K562 (cell line): Measurements from ENCODE around the gene RITA1. TPM values are rescaled to one million over a fixed set of nuclear protein-coding genes. Genes with fewer than 3 reads are reported as not detected.

Experiments
- BCOR ChIP-seq: fragments of 450-650 bp; IDR thresholded peaks from 2 replicates; pipeline ENCODE4 v1.6.1; 2016
- BRF2 ChIP-seq: IDR thresholded peaks from 3 replicates; pipeline ENCODE4 v1.6.1; 2011; ENCODE audit warnings: borderline replicate concordance, mild to moderate bottlenecking; ENCODE audit not compliant: insufficient read length, insufficient read depth
- COPS2 ChIP-seq: fragments of 450-650 bp; conservative IDR thresholded peaks from 2 replicates; pipeline ENCODE4 v1.6.1; 2016; ENCODE audit warnings: mild to moderate bottlenecking, moderate library complexity
- CTBP1 ChIP-seq: fragments of 450-650 bp; IDR thresholded peaks from 2 replicates; pipeline ENCODE4 v1.6.1; 2016; ENCODE audit warnings: borderline replicate concordance
- HOXB6 ChIP-seq: fragments of 250-450 bp; sonication (Bioruptor Pico); IDR thresholded peaks from 2 replicates; pipeline ENCODE4 v1.5.1; 2022; ENCODE audit warnings: mild to moderate bottlenecking, borderline replicate concordance
- JUNB ChIP-seq: fragments of 450-650 bp; formaldehyde crosslinking; conservative IDR thresholded peaks from 2 replicates; pipeline ENCODE4 v1.4.0; 2020; ENCODE audit warnings: mild to moderate bottlenecking
- PYGO2 ChIP-seq: fragments of 450-650 bp; IDR thresholded peaks from 2 replicates; pipeline ENCODE4 v1.6.1; 2016; ENCODE audit warnings: mild to moderate bottlenecking, missing genetic modification characterization, moderate library complexity, missing compliant biosample characterization
- SMC3 ChIP-seq: conservative IDR thresholded peaks from 2 replicates; pipeline ENCODE4 v1.6.1; 2011; ENCODE audit warnings: low read depth, low read length, improper control_type of control experiment; ENCODE audit not compliant: insufficient read depth
- SREBF1 ChIP-seq: fragments of 150-350 bp; IDR thresholded peaks from 2 replicates; pipeline ENCODE4 v1.6.1; 2014; ENCODE audit warnings: antibody characterized with exemption, low read depth, low read length, borderline replicate concordance
- SRSF3 ChIP-seq: fragments of 200-400 bp; formaldehyde crosslinking; IDR thresholded peaks from 2 replicates; pipeline ENCODE4 v1.6.1; 2016; ENCODE audit warnings: mild to moderate bottlenecking, low read length, moderate library complexity; ENCODE audit not compliant: insufficient read depth
- TAF9B ChIP-seq: fragments of 450-650 bp; IDR thresholded peaks from 2 replicates; pipeline ENCODE4 v1.6.1; 2018; ENCODE audit warnings: mild to moderate bottlenecking; ENCODE audit not compliant: partially characterized antibody
- TSC22D4 ChIP-seq: fragments of 450-650 bp; IDR thresholded peaks from 2 replicates; pipeline ENCODE4 v1.6.1; 2016; ENCODE audit warnings: missing genetic modification characterization, missing biosample characterization, control low read depth
- U2AF1 ChIP-seq: fragments of 200-400 bp; formaldehyde crosslinking; optimal IDR thresholded peaks from 2 replicates; pipeline ENCODE3; 2017; ENCODE audit warnings: mild to moderate bottlenecking, low read depth, low read length, moderate library complexity
- ZBTB34 ChIP-seq: fragments of 250-450 bp; sonication (Bioruptor Pico); IDR thresholded peaks from 2 replicates; pipeline ENCODE4 v1.8.0; 2021; ENCODE audit warnings: mild to moderate bottlenecking, moderate library complexity
- ZNF24 ChIP-seq: fragments of 450-650 bp; IDR thresholded peaks from 2 replicates; pipeline ENCODE4 v1.6.1; 2016
- ZZZ3 ChIP-seq: fragments of 450-650 bp; IDR thresholded peaks from 2 replicates; pipeline ENCODE4 v1.6.1; 2016; ENCODE audit warnings: antibody characterized with exemption, mild to moderate bottlenecking, moderate library complexity
- polyA plus RNA-seq, 8 experiments: library from polyadenylated mRNA; depleted of rRNA in 4 of 8; stranded (reverse) in 5 of 8; unstranded in 3 of 8; fragments of >200 nt; fragmentation: Nextera tagmentation in 2 of 8; fragmentation: Illumina TruSeq in 1 of 8; extraction: Ambion mirVana in 2 of 8; extraction: Trizol in 1 of 8; gene quantifications; 2 replicates each; pipeline versions ENCODE4 v1.2.1 to v1.2.3, GENCODE V29; 2011 to 2014; ENCODE audit warnings: inconsistent platforms in 1 of 8, missing spikeins in 1 of 8
- total RNA-seq, 7 experiments: library from RNA; depleted of rRNA in 6 of 7; stranded (reverse); fragments of >200 nt in 6 of 7; fragmentation: Illumina TruSeq in 2 of 7; extraction: Trizol in 2 of 7; gene quantifications; 2 replicates each; pipeline versions ENCODE4 v1.2.1 to v1.2.3, GENCODE V29; 2011 to 2021; ENCODE audit warnings: low replicate concordance in 1 of 7
- TF ChIP-seq, protein P1 (sequence below): fragments of 250-450 bp; sonication (Bioruptor Pico); IDR thresholded peaks from 2 replicates; pipeline ENCODE4 v1.8.0; 2022; ENCODE audit warnings: inconsistent platforms, mild to moderate bottlenecking, moderate library complexity, borderline replicate concordance
- TF ChIP-seq, protein P2 (sequence below), 2 experiments: fragments of 150-350 bp in 1 of 2; IDR thresholded peaks; 2 replicates each; pipeline ENCODE4 v1.6.1; 2012 to 2016; ENCODE audit warnings: low read depth in 2 of 2, low read length in 2 of 2, mild to moderate bottlenecking in 1 of 2, moderate library complexity in 1 of 2
- TF ChIP-seq, protein P3 (sequence below), 2 experiments: IDR thresholded peaks; 2 replicates each; pipeline ENCODE4 v1.6.1; 2011; ENCODE audit warnings: borderline replicate concordance in 1 of 2, control low read depth in 1 of 2, low read depth in 1 of 2, low read length in 1 of 2, mild to moderate bottlenecking in 1 of 2, mixed read lengths in 1 of 2, moderate library complexity in 1 of 2; ENCODE audit not compliant: insufficient read depth in 1 of 2, insufficient read length in 1 of 2, poor library complexity in 1 of 2, severe bottlenecking in 1 of 2; ENCODE audit errors: extremely low read depth in 1 of 2

The RITA1 gene
- total and polyA plus RNA-seq, 9 of the 15 experiments (the other 6 are each of a cell fraction or from before 2014, with no cell fraction given), result 2.8 to 40.4 (median 18.0) TPM

DNA sequence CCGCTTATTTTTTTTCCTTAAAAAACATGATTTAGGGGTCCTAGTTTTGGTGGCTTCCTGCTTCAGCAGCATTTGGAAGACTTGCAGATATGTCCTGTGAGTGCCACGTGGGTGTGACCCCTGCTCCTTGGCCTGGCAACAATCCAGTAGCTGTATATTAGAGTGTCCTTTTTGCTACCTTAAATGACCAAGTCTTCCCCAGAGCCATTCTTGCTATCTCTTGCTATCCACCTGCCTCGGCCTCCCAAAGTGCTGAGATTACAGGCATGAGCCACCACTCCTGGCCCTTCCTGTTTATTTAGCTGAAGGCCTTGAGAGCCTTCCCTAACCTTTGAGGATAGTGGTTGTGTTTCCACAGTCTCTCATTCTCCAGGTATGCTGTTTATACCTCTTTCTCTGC, 52.8 kb downstream of the RITA1 start (continued):
- TF ChIP-seq, protein P1, sequence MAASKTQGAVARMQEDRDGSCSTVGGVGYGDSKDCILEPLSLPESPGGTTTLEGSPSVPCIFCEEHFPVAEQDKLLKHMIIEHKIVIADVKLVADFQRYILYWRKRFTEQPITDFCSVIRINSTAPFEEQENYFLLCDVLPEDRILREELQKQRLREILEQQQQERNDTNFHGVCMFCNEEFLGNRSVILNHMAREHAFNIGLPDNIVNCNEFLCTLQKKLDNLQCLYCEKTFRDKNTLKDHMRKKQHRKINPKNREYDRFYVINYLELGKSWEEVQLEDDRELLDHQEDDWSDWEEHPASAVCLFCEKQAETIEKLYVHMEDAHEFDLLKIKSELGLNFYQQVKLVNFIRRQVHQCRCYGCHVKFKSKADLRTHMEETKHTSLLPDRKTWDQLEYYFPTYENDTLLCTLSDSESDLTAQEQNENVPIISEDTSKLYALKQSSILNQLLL, result no peak
- TF ChIP-seq ZBTB34 (CRISPR knock-in tag) (no peak), ZNF24 (no peak), TSC22D4 (tag) (no peak), BCOR (no peak), JUNB (CRISPR knock-in tag) (no peak), COPS2 (no peak), TAF9B (no peak), ZZZ3 (no peak), SMC3 (no peak), SREBF1 (no peak), CTBP1 (peak; percentile 85), PYGO2 (tag) (no peak), BRF2 (no peak), U2AF1 (no peak), HOXB6 (CRISPR knock-in tag) (no peak), SRSF3 (no peak)
- TF ChIP-seq, protein P2, sequence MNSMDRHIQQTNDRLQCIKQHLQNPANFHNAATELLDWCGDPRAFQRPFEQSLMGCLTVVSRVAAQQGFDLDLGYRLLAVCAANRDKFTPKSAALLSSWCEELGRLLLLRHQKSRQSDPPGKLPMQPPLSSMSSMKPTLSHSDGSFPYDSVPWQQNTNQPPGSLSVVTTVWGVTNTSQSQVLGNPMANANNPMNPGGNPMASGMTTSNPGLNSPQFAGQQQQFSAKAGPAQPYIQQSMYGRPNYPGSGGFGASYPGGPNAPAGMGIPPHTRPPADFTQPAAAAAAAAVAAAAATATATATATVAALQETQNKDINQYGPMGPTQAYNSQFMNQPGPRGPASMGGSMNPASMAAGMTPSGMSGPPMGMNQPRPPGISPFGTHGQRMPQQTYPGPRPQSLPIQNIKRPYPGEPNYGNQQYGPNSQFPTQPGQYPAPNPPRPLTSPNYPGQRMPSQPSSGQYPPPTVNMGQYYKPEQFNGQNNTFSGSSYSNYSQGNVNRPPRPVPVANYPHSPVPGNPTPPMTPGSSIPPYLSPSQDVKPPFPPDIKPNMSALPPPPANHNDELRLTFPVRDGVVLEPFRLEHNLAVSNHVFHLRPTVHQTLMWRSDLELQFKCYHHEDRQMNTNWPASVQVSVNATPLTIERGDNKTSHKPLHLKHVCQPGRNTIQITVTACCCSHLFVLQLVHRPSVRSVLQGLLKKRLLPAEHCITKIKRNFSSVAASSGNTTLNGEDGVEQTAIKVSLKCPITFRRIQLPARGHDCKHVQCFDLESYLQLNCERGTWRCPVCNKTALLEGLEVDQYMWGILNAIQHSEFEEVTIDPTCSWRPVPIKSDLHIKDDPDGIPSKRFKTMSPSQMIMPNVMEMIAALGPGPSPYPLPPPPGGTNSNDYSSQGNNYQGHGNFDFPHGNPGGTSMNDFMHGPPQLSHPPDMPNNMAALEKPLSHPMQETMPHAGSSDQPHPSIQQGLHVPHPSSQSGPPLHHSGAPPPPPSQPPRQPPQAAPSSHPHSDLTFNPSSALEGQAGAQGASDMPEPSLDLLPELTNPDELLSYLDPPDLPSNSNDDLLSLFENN (IDR thresholded peaks at IDR 0.05; ENCODE audit: low read depth in 2 of 2, low read length in 2 of 2), result no peak
- TF ChIP-seq, protein P3, sequence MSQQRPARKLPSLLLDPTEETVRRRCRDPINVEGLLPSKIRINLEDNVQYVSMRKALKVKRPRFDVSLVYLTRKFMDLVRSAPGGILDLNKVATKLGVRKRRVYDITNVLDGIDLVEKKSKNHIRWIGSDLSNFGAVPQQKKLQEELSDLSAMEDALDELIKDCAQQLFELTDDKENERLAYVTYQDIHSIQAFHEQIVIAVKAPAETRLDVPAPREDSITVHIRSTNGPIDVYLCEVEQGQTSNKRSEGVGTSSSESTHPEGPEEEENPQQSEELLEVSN (IDR thresholded peaks at IDR 0.05; ENCODE audit: borderline replicate concordance in 1 of 2, extremely low read depth in 1 of 2, insufficient read depth in 1 of 2, insufficient read length in 1 of 2, low read depth in 1 of 2, low read length in 1 of 2, poor library complexity in 1 of 2, severe bottlenecking in 1 of 2), result no peak
